ENCODE data around the gene PIGC. TPM values are rescaled to one million over a fixed set of nuclear protein-coding genes. Genes with fewer than 3 reads are reported as not detected.

The PIGC gene
- total RNA-seq (10 to 100 TPM in 4 of 5 donors, 1 to 10 TPM in 1; 1.2 to 27.9 (median 17.9) TPM), polyA plus RNA-seq (10 to 100 TPM; 15.3 to 25.6 (median 16.1) TPM)
- long read RNA-seq, donor 1, partial matches to known transcripts: 0 of 6 reads
- long read RNA-seq, donor 1, other reads (novel, unspliced or antisense): 0 of 6 reads
- long read RNA-seq, donor 2, transcript PIGC-201 (2 exons, 1,447 nt): major isoform, 6 of 9 reads
- long read RNA-seq, donor 2, partial matches to known transcripts: 0 of 9 reads
- long read RNA-seq, donor 2, other reads (novel, unspliced or antisense): 0 of 9 reads
- long read RNA-seq, donor 3, transcript PIGC-201 (2 exons, 1,447 nt): major isoform, 7 of 10 reads
- long read RNA-seq, donor 3, partial matches to known transcripts: 0 of 10 reads
- long read RNA-seq, donor 3, other reads (novel, unspliced or antisense): 0 of 10 reads
- long read RNA-seq, donor 4, partial matches to known transcripts: 0 of 3 reads
- long read RNA-seq, donor 4, other reads (novel, unspliced or antisense): 0 of 3 reads
- long read RNA-seq, donor 5, transcript PIGC-201 (2 exons, 1,447 nt): major isoform, 11 of 16 reads
- long read RNA-seq, donor 5, transcript PIGC-202 (1 exons, 2,630 nt): minor isoform, 5 of 16 reads
- long read RNA-seq, donor 5, partial matches to known transcripts: 0 of 16 reads
- long read RNA-seq, donor 5, other reads (novel, unspliced or antisense): 0 of 16 reads
- long read RNA-seq, donor 6: 0 reads
- long read RNA-seq, donor 7, transcript PIGC-202 (1 exons, 2,630 nt): minor isoform, 8 of 17 reads
- long read RNA-seq, donor 7, transcript PIGC-201 (2 exons, 1,447 nt): major isoform, 9 of 17 reads
- long read RNA-seq, donor 7, partial matches to known transcripts: 0 of 17 reads
- long read RNA-seq, donor 7, other reads (novel, unspliced or antisense): 0 of 17 reads
- long read RNA-seq, donor 8, transcript PIGC-202 (1 exons, 2,630 nt): minor isoform, 6 of 16 reads
- long read RNA-seq, donor 8, transcript PIGC-201 (2 exons, 1,447 nt): major isoform, 10 of 16 reads
- long read RNA-seq, donor 8, partial matches to known transcripts: 0 of 16 reads
- long read RNA-seq, donor 8, other reads (novel, unspliced or antisense): 0 of 16 reads
- long read RNA-seq, donor 9, transcript PIGC-201 (2 exons, 1,447 nt): major isoform, 10 of 19 reads
- long read RNA-seq, donor 9, transcript PIGC-202 (1 exons, 2,630 nt): minor isoform, 9 of 19 reads
- long read RNA-seq, donor 9, partial matches to known transcripts: 0 of 19 reads
- long read RNA-seq, donor 9, other reads (novel, unspliced or antisense): 0 of 19 reads
- long read RNA-seq, donor 10, partial matches to known transcripts: 0 of 5 reads
- long read RNA-seq, donor 10, other reads (novel, unspliced or antisense): 0 of 5 reads

- intact Hi-C loops (cut with DNase I; ENCODE audit: low total_unique reads): loop anchor here (10.0 kb wide), 1 partner anchor 281 kb away; no protein-coding TSS in a partner anchor
- Histone ChIP-seq H3K27me3 (no peaks in the 10 kb centered on the region), H3K36me3 (peaks cover 0 to 18% (median 3%) of the 10 kb centered on the region in 4 donors), H3K4me1 (peaks cover 10 to 36% (median 27%) of the 10 kb centered on the region in 4 donors), H3K4me3 (peak within 1 kb of the TSS; percentile 66 to 90 (median 75)), H3K27ac (peak within 1 kb of the TSS; percentile 67 to 87 (median 79)), H3K9me3 (no peaks in the 10 kb centered on the region)
- 5 to 11% (median 6%) methylated on average over 25 to 43 of the region's 43 CpGs for WGBS, 5 donors
- DNase-seq: peak; percentile 91 to 97
- TF ChIP-seq, protein P1, sequence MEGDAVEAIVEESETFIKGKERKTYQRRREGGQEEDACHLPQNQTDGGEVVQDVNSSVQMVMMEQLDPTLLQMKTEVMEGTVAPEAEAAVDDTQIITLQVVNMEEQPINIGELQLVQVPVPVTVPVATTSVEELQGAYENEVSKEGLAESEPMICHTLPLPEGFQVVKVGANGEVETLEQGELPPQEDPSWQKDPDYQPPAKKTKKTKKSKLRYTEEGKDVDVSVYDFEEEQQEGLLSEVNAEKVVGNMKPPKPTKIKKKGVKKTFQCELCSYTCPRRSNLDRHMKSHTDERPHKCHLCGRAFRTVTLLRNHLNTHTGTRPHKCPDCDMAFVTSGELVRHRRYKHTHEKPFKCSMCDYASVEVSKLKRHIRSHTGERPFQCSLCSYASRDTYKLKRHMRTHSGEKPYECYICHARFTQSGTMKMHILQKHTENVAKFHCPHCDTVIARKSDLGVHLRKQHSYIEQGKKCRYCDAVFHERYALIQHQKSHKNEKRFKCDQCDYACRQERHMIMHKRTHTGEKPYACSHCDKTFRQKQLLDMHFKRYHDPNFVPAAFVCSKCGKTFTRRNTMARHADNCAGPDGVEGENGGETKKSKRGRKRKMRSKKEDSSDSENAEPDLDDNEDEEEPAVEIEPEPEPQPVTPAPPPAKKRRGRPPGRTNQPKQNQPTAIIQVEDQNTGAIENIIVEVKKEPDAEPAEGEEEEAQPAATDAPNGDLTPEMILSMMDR (IDR thresholded peaks at IDR 0.05): peak in 5 of 7 experiments; percentile 75 to 88 (median 80)
- TF ChIP-seq POLR2A (IDR thresholded peaks at IDR 0.05) (no peak), EP300 (IDR thresholded peaks at IDR 0.05) (no peak), POLR2AphosphoS5 (IDR thresholded peaks at IDR 0.05) (peak in 2 of 3 donors; percentile 34 to 71)
Measured at GRCh38 chr1:172443666-172444453, at the start of gene PIGC. Gene PIGC (minus strand): TSS chr1:172444069. CDS start chr1:172442622, 1,447 bp downstream.

- no peak overlapping the region for H3K27ac ChIP-seq
- no peaks in the 10 kb centered on the region for H3K36me3 ChIP-seq
- H3K27me3 ChIP-seq: no peaks in the 10 kb centered on the region
- H3K4me1 ChIP-seq: peaks cover 0 to 13% (median 8%) of the 10 kb centered on the region in 4 donors
- intact Hi-C loops (cut with DNase I; ENCODE audit: low total_unique reads): no loop called here
- TF ChIP-seq POLR2AphosphoS5 (IDR thresholded peaks at IDR 0.05) (no peak), EP300 (IDR thresholded peaks at IDR 0.05) (no peak), POLR2A (IDR thresholded peaks at IDR 0.05) (no peak)
- TF ChIP-seq, protein P1 (IDR thresholded peaks at IDR 0.05): no peak
- 67 to 90% (median 83%) methylated on average over 1 of the region's 1 CpG for WGBS, 5 donors
- no peak overlapping the region for H3K4me3 ChIP-seq
- DNase-seq: no peak
- no peaks in the 10 kb centered on the region for H3K9me3 ChIP-seq
Measured at GRCh38 chr1:172492421-172492820, 48.6 kb upstream of the PIGC start.

- 67 to 79% (median 74%) methylated on average over 3 of the region's 3 CpGs for WGBS, 5 donors
Measured at GRCh38 chr1:172489847-172490246, 46.0 kb upstream of the PIGC start.

More at GRCh38 chr1:172489847-172490246, 46.0 kb upstream of the PIGC start:
- intact Hi-C loops (cut with DNase I; ENCODE audit: low total_unique reads): no loop called here
- no peak for DNase-seq
- H3K36me3 ChIP-seq: no peaks in the 10 kb centered on the region
- no peak overlapping the region for H3K27ac ChIP-seq
- H3K27me3 ChIP-seq: no peaks in the 10 kb centered on the region
- H3K4me3 ChIP-seq: no peak overlapping the region
- H3K9me3 ChIP-seq: no peaks in the 10 kb centered on the region
- no peak for TF ChIP-seq POLR2AphosphoS5 (IDR thresholded peaks at IDR 0.05)
- TF ChIP-seq, protein P1 (IDR thresholded peaks at IDR 0.05): no peak
- TF ChIP-seq EP300 (IDR thresholded peaks at IDR 0.05): no peak
- H3K4me1 ChIP-seq: no peaks in the 10 kb centered on the region

Measured in stomach (tissue), 19 donors.